B cell (primary cell): ENCODE measurements around the gene SLC16A2. TPM values are rescaled to one million over a fixed set of nuclear protein-coding genes. Genes with fewer than 3 reads are reported as not detected.

ENCODE experiments used
- ATAC-seq: fragments of 200-7000 bp; cut with Tn5 transposase; one replicate; pipeline ENCODE4 v1.10.0; 2021; ENCODE audit warnings: low read depth, mild to moderate bottlenecking, moderate number of reproducible peaks, moderate library complexity
- CTCF ChIA-PET: fragments of 350-600 bp; sonication (Branson Sonifier 250); formaldehyde crosslinking; loops from one replicate; lab custom pipeline; 2021; ENCODE audit warnings: antibody characterized with exemption, inconsistent platforms; lab: Charles Lee
- POLR2A ChIA-PET: fragments of 350-600 bp; sonication (Branson Sonifier 250); formaldehyde crosslinking; loops from one replicate; lab custom pipeline; 2021; ENCODE audit warnings: antibody characterized with exemption; lab: Charles Lee
- DNase-seq: peaks from one replicate; pipeline ENCODE4 v3.0.0; 2013
- H2AFZ ChIP-seq: 2 replicates; pipeline ENCODE4 v1.6.1; 2012; ENCODE audit warnings: mild to moderate bottlenecking, low read depth, low read length; ENCODE audit not compliant: insufficient read depth, poor library complexity, severe bottlenecking
- H3K27ac ChIP-seq, 2 donors: 1 replicate in 1 of 2; 2 replicates in 1 of 2; pipeline ENCODE4 v1.5.1; 2012 to 2013; ENCODE audit warnings: low read length in 2 of 2, mild to moderate bottlenecking in 2 of 2, moderate library complexity in 1 of 2
- H3K27me3 ChIP-seq, 4 experiments: fragments of 200-600 bp in 1 of 4; sonication (generic) in 1 of 4; replicated peaks in 1 of 4; 1 replicate in 2 of 4; 2 replicates in 2 of 4; pipeline versions ENCODE4 v1.6.1 to v1.7.0; 2013 to 2016; ENCODE audit warnings: low read length in 3 of 4, mild to moderate bottlenecking in 2 of 4, mixed read lengths in 1 of 4, moderate library complexity in 1 of 4; ENCODE audit not compliant: insufficient read depth in 4 of 4, control insufficient read depth in 3 of 4; ENCODE audit errors: control extremely low read depth in 1 of 4
- H3K36me3 ChIP-seq, 2 experiments: replicated peaks in 1 of 2; 1 replicate in 1 of 2; 2 replicates in 1 of 2; pipeline versions ENCODE4 v1.6.1 to v1.7.1; 2013; ENCODE audit warnings: low read length in 1 of 2; ENCODE audit not compliant: insufficient read depth in 2 of 2, control insufficient read depth in 1 of 2; ENCODE audit errors: control extremely low read depth in 1 of 2, extremely low read depth in 1 of 2
- H3K4me1 ChIP-seq, 2 donors: fragments of 200-600 bp in 1 of 2; sonication (generic) in 1 of 2; 1 replicate in 1 of 2; 2 replicates in 1 of 2; pipeline versions ENCODE4 v1.5.1 to v1.6.1; 2013 to 2017; ENCODE audit warnings: low read length in 2 of 2; ENCODE audit not compliant: control insufficient read depth in 2 of 2, insufficient read depth in 2 of 2
- H3K4me2 ChIP-seq: replicated peaks from 2 replicates; pipeline ENCODE3; 2012; ENCODE audit warnings: mild to moderate bottlenecking, low read depth, low read length; ENCODE audit not compliant: poor library complexity, severe bottlenecking
- H3K4me3 ChIP-seq, 5 experiments: fragments of 200-600 bp in 1 of 5; sonication (generic) in 1 of 5; 1 replicate in 3 of 5; 2 replicates in 2 of 5; pipeline versions ENCODE4 v1.5.1 to v1.7.0; 2011 to 2016; ENCODE audit warnings: low read length in 4 of 5, mild to moderate bottlenecking in 4 of 5, low read depth in 2 of 5, control low read depth in 1 of 5, moderate library complexity in 1 of 5; ENCODE audit not compliant: insufficient read depth in 1 of 5; ENCODE audit errors: control extremely low read depth in 1 of 5, extremely low read depth in 1 of 5
- H3K79me2 ChIP-seq: fragments of 200-600 bp; sonication (generic); one replicate; pipeline ENCODE4 v1.6.0; 2016; ENCODE audit warnings: low read length; ENCODE audit not compliant: control insufficient read depth, insufficient read depth
- H3K9ac ChIP-seq: fragments of 200-600 bp; sonication (generic); 2 replicates; pipeline ENCODE4 v1.6.1; 2017; ENCODE audit warnings: mild to moderate bottlenecking, low read length, moderate library complexity
- H3K9me3 ChIP-seq, 3 donors: one replicate each; pipeline versions ENCODE4 v1.6.1 to v1.7.1; 2013; ENCODE audit warnings: low read length in 2 of 3; ENCODE audit not compliant: control insufficient read depth in 2 of 3, insufficient read depth in 1 of 3; ENCODE audit errors: control extremely low read depth in 1 of 3
- H4K20me1 ChIP-seq: 2 replicates; pipeline ENCODE4 v1.6.0; 2012; ENCODE audit warnings: mild to moderate bottlenecking, low read length; ENCODE audit not compliant: insufficient read depth, control insufficient read depth, poor library complexity, severe bottlenecking
- H3K27ac Mint-ChIP-seq: one replicate; pipeline ENCODE4 v1.8.0; 2021; ENCODE audit warnings: mixed read lengths
- H3K27me3 Mint-ChIP-seq: one replicate; pipeline ENCODE4 v1.8.0; 2021; ENCODE audit warnings: mixed read lengths
- H3K4me1 Mint-ChIP-seq: one replicate; pipeline ENCODE4 v1.8.0; 2021; ENCODE audit warnings: mixed read lengths
- H3K4me3 Mint-ChIP-seq: one replicate; pipeline ENCODE4 v1.8.0; 2021; ENCODE audit warnings: mixed read lengths
- H3K9me3 Mint-ChIP-seq: one replicate; pipeline ENCODE4 v1.8.0; 2022; ENCODE audit warnings: mixed read lengths; ENCODE audit not compliant: insufficient read depth
- EZH2 ChIP-seq: IDR thresholded peaks from 2 replicates; pipeline ENCODE4 v1.6.1; 2012; ENCODE audit warnings: borderline replicate concordance, low read depth, mild to moderate bottlenecking, moderate library complexity, low read length; ENCODE audit not compliant: insufficient read depth, poor library complexity, severe bottlenecking
- WGBS: methylation state at CpG from one replicate; pipeline ENCODE4 v1.1.5; 2013; ENCODE audit warnings: missing lambda C conversion rate; ENCODE audit not compliant: insufficient coverage; 5-methylcytosine and 5-hydroxymethylcytosine counted together
- intact Hi-C: fragments of 100-400 bp; cut with micrococcal nuclease; formaldehyde crosslinking; loops from one replicate; pipeline ENCODE4 v1.10.0; 2022
- polyA plus RNA-seq: library from polyadenylated mRNA; depleted of rRNA; stranded (reverse); fragments of >200 nt; gene quantifications from 2 replicates; pipeline ENCODE4 v1.2.3, GENCODE V29; 2012
- total RNA-seq, 2 donors: library from RNA; stranded (reverse); fragments of 120-200 nt in 1 of 2; gene quantifications; 1 replicate in 1 of 2; 2 replicates in 1 of 2; pipeline versions ENCODE4 v1.2.3 to v1.2.4, GENCODE V29; 2013 to 2022
- TF ChIP-seq, protein P1 (sequence below): fragments of 200-600 bp; IDR thresholded peaks from one replicate; pipeline ENCODE4 v1.8.0; 2022; ENCODE audit warnings: antibody characterized with exemption, mild to moderate bottlenecking

The SLC16A2 gene
- total and polyA plus RNA-seq, 2 donors (not counting 1 experiment from before 2014, with no cell fraction given): not detected

GRCh38 chrX:74506317-74507115 lies 85.2 kb downstream of the SLC16A2 start:
- intact Hi-C loops: no loop called here
- Histone ChIP-seq H3K9ac (no peak overlapping the region), H4K20me1 (no peaks in the 10 kb centered on the region), H2AFZ (no peak overlapping the region), H3K4me1 (peaks cover 4 to 10% of the 10 kb centered on the region in 2 donors), H3K79me2 (no peaks in the 10 kb centered on the region), H3K4me3 (no peak overlapping the region), H3K9me3 (no peaks in the 10 kb centered on the region), H3K27me3 (no peaks in the 10 kb centered on the region), H3K36me3 (no peaks in the 10 kb centered on the region), H3K27ac (no peak overlapping the region), H3K4me2 (no peak overlapping the region)
- H3K4me1 Mint-ChIP-seq: peaks cover 9% of the 10 kb centered on the region
- H3K27ac Mint-ChIP-seq: no peak overlapping the region
- ATAC-seq: peak; percentile 97
- WGBS: no CpG with 5 or more reads among the region's 8 CpGs
- no peaks in the 10 kb centered on the region for H3K9me3 Mint-ChIP-seq
- ChIA-PET POLR2A (no interaction called here), CTCF (no interaction called here)
- no peaks in the 10 kb centered on the region for H3K27me3 Mint-ChIP-seq
- no peak for TF ChIP-seq EZH2
- TF ChIP-seq, protein P1, sequence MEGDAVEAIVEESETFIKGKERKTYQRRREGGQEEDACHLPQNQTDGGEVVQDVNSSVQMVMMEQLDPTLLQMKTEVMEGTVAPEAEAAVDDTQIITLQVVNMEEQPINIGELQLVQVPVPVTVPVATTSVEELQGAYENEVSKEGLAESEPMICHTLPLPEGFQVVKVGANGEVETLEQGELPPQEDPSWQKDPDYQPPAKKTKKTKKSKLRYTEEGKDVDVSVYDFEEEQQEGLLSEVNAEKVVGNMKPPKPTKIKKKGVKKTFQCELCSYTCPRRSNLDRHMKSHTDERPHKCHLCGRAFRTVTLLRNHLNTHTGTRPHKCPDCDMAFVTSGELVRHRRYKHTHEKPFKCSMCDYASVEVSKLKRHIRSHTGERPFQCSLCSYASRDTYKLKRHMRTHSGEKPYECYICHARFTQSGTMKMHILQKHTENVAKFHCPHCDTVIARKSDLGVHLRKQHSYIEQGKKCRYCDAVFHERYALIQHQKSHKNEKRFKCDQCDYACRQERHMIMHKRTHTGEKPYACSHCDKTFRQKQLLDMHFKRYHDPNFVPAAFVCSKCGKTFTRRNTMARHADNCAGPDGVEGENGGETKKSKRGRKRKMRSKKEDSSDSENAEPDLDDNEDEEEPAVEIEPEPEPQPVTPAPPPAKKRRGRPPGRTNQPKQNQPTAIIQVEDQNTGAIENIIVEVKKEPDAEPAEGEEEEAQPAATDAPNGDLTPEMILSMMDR: no peak
- peak; percentile 51 for DNase-seq
- H3K4me3 Mint-ChIP-seq: peak overlapping the region; percentile 11

- H3K4me3 Mint-ChIP-seq: no peak overlapping the region
- Histone ChIP-seq H3K9ac (no peak overlapping the region), H3K36me3 (no peaks in the 10 kb centered on the region), H3K79me2 (no peaks in the 10 kb centered on the region), H3K9me3 (no peaks in the 10 kb centered on the region), H2AFZ (no peak overlapping the region), H3K27me3 (no peaks in the 10 kb centered on the region), H3K4me1 (peaks cover 4 to 10% of the 10 kb centered on the region in 2 donors), H3K4me3 (no peak overlapping the region), H3K4me2 (no peak overlapping the region), H4K20me1 (no peaks in the 10 kb centered on the region), H3K27ac (no peak overlapping the region)
- no peaks in the 10 kb centered on the region for H3K9me3 Mint-ChIP-seq
- intact Hi-C loops: no loop called here
- CTCF ChIA-PET: no interaction called here
- no peaks in the 10 kb centered on the region for H3K27me3 Mint-ChIP-seq
- ATAC-seq (no peak), DNase-seq (no peak)
- POLR2A ChIA-PET: no interaction called here
- H3K27ac Mint-ChIP-seq: no peak overlapping the region
- peaks cover 9% of the 10 kb centered on the region for H3K4me1 Mint-ChIP-seq
- TF ChIP-seq, protein P1: no peak
- TF ChIP-seq EZH2: no peak
- no CpG with 5 or more reads among the region's 4 CpGs for WGBS
Measured at GRCh38 chrX:74507191-74507590, 85.9 kb downstream of the SLC16A2 start.
